T-helper 2 cell (primary cell): Measurements from ENCODE around the gene OBSCN.
"Not testable (repeated sequence)": the region's sequence is repeated elsewhere in the genome, so short reads cannot be mapped to it uniquely, and the experiment has no call there.

Experiments used
- DNase-seq, 5 experiments: peaks; one replicate each; pipeline versions ENCODE4 v3.0.0 to v3.0.0-alpha.2; 2012 to 2022

OBSCN gene

DNA sequence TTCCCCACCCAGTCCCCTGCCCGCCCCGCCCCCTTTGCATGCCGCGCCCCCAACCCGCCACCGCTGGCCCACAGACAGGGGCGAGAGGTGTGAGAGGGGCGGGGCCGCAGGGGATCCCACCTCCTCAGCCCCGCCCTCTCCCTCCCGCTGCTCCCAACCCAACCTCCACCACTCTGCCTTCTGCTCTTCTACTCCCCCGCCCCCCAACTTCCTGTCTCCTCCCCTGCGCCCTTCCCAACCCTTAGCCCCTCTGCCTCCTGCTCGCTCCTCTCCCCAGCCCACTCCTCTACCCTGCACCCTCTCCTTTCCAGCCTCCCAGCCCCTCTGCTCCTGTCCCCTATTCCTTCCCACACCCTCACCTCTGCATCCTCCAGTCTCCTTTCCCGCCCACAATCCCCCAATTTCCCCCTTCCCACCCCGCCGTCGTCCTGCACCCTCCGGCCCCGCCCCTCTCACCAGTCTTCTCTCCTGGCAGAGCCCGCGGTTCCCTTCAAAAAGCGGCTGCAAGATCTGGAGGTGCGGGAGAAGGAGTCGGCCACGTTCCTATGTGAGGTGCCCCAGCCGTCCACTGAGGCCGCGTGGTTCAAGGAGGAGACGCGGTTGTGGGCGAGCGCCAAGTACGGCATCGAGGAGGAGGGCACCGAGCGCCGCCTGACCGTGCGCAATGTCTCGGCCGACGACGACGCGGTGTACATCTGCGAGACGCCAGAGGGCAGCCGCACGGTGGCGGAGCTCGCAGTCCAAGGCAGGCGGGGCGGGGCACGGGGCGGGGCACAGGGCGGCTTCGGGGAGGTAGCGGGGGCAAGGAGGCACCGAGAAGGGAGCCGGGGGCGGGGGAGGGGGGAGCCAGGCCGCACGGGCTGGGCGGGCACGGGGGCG, 5.4 kb downstream of the OBSCN start:
- DNase-seq: peak; percentile 74 to 91 (median 87)

DNA sequence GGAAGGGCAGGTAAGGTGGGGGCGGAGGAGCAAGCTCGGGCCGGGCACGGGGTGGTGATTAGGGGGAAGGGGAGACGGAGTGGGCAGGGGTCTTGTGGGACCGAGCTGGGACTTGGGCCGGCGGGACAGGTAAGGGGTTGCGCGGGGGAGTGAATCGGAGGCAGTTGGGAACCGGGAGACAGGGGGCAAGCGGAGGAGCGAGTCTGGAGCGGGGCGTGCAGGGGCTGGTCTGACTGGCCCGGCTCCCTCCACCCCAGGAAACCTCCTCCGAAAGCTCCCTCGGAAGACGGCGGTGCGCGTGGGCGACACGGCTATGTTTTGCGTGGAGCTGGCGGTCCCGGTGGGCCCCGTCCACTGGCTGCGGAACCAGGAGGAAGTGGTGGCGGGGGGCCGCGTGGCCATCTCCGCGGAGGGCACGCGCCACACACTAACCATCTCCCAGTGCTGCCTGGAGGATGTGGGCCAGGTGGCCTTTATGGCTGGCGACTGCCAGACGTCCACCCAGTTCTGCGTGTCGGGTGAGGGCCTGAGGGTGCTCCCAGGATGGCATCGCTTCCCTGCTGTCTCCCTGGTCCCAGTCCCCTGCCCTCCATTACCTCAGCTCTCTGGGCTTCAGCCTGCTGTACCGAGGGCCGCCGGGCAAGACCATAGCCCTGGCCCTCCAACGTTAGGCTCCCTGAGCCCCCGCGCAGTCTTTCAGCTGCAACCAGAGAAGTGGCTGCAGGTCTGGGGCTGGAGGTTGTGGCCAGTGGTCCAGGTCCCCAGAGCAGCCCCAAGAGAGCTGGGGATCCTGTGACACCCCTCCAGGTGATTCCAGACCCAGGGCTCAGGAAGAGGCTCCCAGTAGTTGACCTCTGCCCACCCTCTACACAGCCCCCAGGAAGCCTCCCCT, 6.3 kb downstream of the OBSCN start:
- DNase-seq: no peak

DNA sequence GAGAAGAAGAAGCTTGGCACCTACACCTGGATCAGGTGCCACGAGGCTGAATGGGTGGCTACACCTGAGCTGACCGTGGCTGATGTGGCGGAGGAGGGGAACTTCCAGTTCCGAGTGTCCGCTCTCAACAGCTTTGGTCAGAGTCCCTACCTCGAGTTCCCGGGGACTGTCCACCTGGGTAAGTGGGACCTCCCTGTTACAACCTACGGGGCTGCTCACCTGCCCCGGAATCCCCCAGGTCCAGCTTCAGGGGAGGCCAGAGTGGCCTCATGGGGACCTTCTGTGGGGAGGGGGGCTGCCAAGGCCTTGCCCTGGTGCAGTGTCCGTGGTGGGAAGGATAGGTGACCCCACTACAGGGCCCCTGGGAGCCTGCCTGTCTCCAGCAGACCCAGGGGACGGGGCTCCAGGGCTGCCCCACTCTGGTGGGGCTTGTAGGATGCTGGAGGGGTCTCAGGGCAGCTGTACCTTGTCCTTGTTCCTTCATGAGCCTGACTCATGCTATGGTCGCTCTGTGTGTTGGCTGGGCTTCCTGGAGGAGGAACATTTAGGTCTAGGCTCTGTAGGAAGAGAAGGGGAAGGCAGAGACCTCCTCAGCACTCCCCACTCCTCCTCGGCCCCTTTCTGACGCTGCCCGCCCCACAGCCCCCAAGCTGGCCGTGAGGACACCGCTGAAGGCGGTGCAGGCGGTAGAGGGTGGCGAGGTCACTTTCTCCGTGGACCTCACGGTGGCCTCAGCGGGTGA, 7.2 kb downstream of the OBSCN start:
- DNase-seq: no peak

DNA sequence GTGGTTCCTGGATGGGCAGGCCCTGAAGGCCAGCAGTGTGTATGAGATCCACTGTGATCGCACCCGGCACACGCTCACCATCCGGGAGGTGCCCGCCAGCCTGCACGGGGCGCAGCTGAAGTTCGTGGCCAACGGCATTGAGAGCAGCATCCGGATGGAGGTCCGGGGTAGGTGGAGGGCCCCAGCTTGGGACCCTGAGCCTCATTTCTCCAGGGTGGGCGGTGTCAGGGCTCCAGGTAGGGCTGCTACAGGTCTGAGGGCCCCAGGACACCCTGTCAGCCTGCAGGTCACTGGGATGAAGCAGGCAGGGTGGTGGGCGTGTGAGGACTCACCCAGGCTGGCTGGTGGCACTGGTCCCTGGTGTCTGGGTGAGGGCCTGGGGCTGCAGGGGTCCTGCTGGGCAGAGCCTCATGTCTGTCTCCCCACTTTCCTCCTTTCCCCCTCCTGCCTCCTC, 7.8 kb downstream of the OBSCN start:
- no peak for DNase-seq

DNA sequence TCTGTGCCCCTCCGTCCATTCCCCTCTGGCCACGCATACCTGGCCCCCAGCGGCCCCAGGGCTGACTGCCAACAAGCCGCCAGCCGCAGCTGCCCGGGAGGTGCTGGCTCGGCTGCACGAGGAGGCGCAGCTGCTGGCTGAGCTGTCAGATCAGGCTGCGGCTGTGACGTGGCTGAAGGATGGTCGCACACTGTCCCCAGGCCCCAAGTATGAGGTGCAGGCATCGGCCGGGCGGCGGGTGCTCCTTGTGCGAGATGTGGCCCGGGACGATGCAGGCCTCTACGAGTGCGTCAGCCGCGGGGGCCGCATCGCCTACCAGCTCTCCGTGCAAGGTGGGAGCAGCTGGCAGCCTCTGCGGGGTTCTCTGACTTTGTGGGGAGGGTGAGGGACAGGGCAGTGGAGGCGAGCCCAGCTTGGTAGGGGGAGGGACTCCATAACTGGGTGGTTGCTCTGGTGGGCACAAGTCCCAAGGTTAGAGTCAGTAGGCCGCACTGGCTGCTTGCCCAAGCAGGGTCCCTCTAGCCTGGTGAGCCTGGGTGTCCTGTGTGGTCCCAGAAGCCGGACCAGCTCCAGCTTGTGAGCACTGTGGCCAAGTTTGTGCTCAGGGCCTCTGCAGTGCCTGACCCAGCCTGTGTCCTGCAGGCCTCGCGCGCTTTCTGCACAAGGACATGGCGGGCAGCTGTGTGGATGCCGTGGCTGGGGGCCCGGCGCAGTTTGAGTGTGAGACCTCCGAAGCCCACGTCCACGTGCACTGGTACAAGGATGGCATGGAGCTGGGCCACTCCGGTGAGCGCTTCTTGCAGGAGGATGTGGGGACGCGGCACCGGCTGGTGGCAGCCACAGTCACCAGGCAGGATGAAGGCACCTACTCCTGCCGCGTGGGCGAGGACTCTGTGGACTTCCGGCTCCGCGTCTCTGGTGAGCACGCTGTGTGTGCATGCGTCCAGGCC, 8.8 kb downstream of the OBSCN start:
- DNase-seq: no peak

DNA sequence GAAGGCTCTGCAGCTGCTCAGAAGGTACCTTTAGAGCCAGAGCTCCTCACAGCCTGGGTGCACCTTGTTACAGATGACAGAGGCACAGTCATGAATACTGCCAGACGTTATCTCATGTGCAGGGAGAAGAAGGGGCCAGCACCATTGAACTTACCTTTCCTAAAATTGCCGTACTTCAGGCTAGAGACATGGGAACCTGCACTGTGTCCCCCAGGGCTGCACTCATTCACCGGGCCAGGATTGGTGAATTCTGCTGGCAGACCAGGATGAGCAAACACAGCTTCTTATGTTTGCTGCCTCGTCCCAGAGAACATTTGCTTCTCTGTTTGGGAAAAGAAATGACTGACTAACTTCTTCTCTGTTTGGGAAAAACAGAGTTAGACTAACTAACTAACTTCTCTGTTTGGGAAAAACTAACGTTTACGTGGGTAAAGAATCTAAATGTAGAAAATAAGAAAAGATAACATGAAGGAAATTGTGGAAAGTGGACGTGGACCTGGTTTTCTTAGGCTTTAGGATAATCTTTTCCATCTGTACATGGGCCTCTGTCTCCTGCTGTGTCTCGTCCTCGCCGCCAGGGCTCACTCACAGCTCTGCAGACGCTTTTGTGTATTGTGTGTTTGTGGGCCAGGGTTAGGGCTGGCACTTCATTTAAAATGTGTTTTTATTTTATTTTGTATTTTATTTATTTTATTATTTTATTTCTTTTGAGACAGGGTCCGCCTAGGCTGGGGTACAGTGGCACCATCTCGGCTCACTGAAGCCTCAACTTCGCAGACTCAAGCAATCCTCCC, 9.9 kb downstream of the OBSCN start:
- DNase-seq: no peak

DNA sequence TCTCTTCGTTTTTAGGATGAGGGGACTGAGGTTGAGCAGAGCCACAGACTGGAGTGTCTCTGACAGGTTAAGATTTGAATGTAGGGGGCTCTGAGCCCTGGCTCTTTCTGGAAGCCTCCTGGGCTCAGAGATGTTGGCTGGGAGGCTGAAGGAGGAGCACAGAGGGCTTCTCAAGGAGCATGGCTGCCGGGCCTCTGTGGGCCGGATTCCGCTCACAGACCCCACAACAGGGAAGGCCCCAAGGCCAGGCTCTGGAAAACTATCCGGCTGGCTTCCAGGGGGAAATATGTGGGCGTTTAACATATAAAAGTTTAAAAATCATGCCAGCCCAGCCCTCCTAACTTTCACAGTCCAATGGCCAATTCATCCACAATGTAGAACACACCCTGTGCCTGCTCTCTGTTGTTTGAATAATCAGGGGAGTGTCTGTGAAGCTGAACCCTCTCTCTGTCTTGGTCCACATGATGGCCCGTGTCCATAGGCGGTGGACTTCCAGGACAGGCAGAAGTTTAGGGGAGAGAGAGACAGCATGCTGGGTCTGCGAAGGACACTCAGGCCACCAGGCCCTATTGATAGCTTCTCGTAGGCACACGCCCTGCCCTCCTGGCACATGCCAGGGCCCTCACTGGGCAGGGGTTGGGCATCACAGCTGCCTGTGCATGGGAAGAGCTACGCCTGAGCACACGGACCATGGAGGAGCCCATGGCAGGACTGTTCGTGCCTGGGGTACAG, 10.8 kb downstream of the OBSCN start:
- no peak for DNase-seq

DNA sequence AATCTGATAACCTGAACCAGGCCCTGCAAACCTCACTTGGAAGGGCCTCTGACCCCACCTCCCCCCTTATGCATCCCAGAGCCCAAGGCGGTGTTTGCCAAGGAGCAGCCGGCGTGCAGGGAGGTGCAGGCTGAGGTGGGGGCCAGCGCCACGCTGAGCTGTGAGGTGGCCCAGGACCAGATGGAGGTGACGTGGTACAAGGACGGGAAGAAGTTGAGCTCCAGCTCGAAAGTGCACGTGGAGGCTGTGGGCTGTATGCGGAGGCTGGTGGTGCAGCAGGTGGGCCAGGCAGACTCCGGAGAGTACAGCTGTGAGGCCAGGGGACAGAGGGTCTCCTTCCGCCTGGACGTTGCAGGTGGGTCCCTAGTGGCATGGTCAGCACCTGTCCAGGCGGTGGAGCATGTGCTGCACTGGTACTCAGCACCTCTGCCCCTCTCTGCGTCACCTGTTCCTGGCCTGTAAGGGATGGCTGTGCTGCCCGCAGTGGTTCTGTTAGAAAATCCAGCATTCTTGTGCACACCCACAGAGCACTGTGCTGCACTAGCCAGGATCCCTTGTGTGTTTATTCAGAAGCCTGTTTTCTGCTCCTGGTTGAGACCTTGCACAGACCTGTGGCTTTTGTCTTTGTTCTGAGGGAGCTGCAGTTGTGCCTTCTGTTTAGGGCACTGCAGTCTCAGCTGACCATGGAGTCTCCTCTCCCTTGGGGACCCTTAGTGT, 11.6 kb downstream of the OBSCN start:
- no peak for DNase-seq

DNA sequence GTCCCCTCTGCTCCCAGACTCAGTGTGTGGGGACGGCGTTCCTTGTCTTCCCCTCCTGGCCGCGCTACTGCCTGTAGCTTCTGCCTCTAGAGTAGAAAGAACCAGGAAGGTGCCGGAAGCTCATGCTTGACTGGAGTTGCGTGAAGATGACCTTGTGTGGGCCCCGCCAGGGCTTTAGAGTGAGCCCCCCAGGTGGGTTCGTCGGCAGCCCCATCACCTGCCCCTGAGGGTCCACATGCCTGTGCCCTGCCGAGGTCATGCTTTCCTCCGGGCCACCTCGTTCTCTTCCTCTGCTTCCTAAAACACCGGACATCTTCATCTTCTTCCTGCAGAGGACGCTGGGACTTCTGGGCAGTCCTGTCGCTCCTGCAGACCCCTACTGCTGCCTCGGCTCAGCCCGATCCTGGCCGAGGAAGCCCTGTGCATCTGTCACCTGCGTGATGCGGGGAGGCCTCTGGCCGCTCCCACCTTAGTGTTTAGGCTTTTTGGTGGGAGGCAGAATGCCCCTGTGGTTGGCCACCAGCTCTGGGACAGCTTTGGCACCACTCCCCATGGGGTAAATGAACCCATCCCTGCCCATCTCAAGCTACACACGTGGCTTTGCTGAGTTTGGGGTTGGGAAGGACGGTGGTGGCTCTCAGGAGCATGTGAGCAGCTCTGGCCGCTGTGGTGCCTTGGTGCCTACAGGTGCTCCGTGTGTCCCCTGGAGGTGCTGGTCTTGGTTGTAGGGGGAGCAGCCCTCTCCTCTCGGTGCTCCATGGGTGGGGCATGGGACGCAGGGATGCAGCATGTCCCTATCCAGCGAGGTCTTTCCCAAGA, 12.3 kb downstream of the OBSCN start:
- no peak for DNase-seq

DNA sequence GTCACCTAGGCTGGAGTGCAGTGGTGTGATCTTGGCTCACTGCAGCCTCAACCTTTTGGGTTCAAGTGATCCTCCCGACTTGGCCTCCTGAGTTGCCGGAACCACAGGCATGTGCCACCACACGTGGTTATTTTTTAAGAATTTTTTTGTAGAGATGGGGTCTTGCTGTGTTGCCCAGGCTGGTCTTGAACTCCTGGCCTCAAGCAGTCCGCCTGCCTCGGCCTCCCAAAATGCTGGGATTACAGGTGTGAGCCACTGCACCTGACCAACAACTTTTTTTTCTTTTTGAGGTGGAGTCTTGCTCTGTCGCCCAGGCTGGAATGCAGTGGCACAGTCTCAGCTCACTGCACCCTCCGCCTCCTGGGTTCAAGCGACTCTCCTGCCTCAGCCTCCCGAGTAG, 13.3 kb downstream of the OBSCN start:
- DNase-seq: not testable (repeated sequence)

DNA sequence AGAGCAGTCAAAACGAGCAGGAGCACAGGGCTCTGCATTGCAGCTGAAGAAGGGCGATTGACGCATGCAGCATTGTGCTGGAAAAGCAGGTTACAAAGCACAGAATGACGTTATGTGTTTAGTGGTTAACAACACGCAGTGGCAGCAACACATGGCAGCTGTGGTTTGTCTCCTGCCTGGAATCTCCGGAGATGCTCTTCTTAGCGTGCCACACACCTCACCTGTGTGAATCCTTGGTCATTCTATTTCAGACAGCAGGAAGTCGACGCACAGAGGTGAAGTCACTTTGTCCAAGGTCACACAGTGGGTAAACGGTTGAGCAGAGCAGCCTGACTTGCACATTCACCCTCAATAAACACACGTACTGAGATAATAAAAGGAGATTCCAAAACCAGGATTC, 14.7 kb downstream of the OBSCN start:
- no peak for DNase-seq

DNA sequence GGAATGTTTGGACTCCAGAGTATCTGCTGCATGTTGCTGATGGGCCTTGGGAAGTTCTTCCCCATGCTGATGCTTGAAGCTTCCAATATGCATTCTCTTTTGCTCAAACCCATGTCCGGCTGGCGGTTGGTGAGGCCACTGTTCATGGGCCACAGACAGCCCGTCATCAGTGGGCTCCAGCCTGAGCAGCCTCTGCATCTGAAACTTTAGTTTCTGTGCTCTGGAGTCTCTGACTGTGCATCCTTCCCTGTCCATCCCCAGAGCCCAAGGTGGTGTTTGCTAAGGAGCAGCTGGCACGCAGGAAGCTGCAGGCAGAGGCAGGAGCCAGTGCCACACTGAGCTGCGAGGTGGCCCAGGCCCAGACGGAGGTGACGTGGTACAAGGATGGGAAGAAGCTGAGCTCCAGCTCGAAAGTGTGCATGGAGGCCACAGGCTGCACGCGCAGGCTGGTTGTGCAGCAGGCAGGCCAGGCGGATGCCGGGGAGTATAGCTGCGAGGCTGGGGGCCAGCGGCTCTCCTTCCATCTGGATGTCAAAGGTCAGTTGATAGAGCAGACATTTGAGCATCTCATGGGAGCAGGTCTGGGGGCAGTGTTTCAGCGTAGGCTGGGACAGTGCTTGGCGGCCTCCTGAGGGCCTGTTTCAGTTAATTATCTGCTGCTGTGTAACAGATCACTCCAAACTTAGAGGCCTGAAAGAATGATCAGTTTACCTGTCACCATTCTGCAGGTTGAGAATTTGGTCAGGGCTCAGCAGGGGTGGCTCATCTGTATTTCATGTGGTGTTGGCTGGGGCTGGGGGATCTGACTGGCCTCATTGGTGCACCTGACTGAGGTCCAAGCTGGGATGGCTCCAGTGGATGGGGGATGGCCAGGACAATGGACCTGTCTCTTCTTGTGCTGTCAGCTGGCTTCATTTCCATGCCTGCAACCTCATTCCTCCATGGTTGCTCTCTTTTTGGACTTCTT, 16.6 kb downstream of the OBSCN start:
- DNase-seq: no peak

DNA sequence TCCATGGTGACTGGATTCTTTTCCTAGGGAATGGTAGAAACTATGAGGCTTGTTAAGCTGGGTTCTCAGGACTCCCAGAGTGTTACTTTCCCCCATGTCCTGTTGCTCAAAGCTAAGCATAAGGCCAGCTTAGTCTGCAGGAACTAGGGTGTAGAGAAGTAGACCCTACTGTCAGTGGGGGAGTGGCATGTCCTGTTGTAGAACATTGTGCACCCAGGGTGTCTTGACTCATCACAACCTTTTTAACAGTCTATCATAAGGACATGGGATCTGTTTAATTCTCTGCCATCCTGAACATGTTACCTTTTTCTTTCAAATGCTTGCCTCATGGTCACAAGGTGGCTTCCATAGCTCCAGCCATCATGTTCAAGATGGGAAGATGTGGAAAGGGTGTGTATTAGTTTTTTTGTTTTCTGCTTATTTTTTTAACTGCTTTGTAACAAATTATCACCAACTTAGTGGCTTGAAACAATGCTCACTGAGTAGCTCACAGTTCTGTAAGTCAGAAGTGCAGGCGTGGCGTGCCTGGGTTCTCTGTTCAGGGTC, 17.4 kb downstream of the OBSCN start:
- DNase-seq: no peak

DNA sequence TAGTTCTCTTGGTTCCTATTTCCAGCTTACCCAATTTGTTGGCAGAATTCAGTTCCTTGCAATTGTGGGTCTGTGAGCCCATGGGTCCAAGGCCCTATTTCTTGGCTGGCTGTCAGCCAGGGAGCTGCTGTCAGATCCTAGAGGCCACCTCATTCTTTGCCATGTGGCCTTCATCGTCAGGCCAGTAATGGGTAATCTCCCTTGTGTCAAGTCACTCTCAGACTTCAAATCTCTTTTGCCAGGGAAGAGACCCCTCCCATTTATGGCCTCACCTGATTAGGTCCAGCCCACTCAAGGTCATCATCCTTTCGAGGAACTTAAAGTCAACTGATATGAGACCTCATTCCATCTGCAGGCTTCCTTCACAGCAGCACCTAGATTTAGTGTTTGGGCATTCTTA, 17.9 kb downstream of the OBSCN start:
- DNase-seq: no peak

DNA sequence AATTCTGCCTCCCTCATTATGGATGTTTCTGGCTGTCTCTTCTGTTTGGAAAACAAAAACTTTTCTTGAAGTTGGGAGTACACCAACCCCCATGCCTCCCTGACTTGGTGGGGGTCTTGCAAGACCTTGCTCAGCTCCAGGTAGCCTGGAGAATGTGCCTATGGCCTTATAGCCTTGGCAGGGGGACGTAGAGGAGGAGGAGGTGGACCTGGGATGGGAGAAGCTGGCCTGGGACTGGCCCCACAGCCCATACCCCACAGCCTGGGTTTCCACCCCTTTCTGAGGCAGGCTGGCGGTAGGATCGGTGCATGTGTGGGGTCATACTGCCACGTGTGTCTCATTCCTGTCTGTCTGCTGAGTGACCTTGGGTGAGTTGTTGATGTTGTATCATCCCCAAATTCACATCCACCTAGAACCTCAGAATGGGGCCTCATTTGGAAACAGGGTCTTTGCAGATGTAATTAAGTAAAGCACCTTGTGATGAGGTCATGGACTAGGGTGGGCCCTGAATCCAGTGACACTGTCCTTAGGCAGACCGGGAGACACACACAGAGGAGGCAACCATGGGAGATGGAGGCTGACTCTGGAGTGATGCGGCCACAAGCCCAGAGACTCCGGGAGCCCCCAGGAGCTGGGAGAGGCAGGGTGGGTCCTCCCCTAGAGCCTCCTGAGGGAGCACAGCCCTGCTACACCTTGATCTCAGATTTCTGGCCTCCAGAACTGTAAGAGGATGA, 18.5 kb downstream of the OBSCN start:
- DNase-seq: no peak
